Measurements from ENCODE around the gene GRHL1. TPM values are rescaled to one million over a fixed set of nuclear protein-coding genes. Genes with fewer than 3 reads are reported as not detected.

GRHL1 gene
- total and polyA plus RNA-seq, 2 of the 4 experiments (the other 2 are of a cell fraction) = 0.18 to 0.21 TPM

GRCh38 chr2:10039658-10040410 lies 88.3 kb downstream of the GRHL1 start:
- H4K91ac ChIP-seq (ENCODE audit: insufficient read depth, low read depth, low read length) = no peak overlapping the region
- no TSS peak for BruUV-seq (replicated peaks)
- CTCF ChIA-PET = no interaction called here

More at GRCh38 chr2:10039658-10040410, 88.3 kb downstream of the GRHL1 start:
- in situ Hi-C loops (cut with MboI; ENCODE audit: low sequenced_read_pairs) = loop anchor here (10.0 kb wide), 1 partner anchor 475 kb away; no protein-coding TSS in a partner anchor
- WGBS, 2 experiments (ENCODE audit: extremely low coverage in 2 of 2, insufficient read length in 1 of 2) = 88% methylated on average over 11 of the region's 16 CpGs; no CpG with 5 or more reads in 1 of the 2 experiments
- Histone ChIP-seq H3K9ac (ENCODE audit: low read depth, low read length) (no peak overlapping the region), H3K4me3 (ENCODE audit: insufficient read depth, low read depth, low read length) (no peak overlapping the region), H2AFZ (replicated peaks; ENCODE audit: low read length, poor library complexity) (no peak overlapping the region), H4K20me1 (ENCODE audit: insufficient read depth, low read length) (no peaks in the 10 kb centered on the region), H3K56ac (ENCODE audit: extremely low read depth, insufficient read depth, low read length) (no peak overlapping the region), H2AK5ac (ENCODE audit: low read depth, low read length) (no peak overlapping the region), H3K27me3 (ENCODE audit: control insufficient read depth, insufficient read depth, low read length) (no peaks in the 10 kb centered on the region), H3K4me1 (ENCODE audit: control insufficient read depth, insufficient read depth, low read length) (peaks cover 9% of the 10 kb centered on the region; the same call in 1 of the 2 replicates), H4K8ac (ENCODE audit: low read depth in 2 of 2, low read length in 2 of 2) (no peak overlapping the region), H3K18ac (ENCODE audit: low read depth, low read length) (no peak overlapping the region), H3K4me2 (ENCODE audit: low read depth, low read length) (no peak overlapping the region), H4K5ac (ENCODE audit: low read depth, low read length) (no peak overlapping the region), H3K27ac (ENCODE audit: insufficient read depth, low read length) (no peak overlapping the region), H3K14ac (replicated peaks; ENCODE audit: low read depth, low read length) (no peak overlapping the region), H3K79me1 (ENCODE audit: low read depth in 1 of 2, low read length in 2 of 2) (peaks cover 0 to 6% of the 10 kb centered on the region in 2 experiments; a peak in 1 of 4 replicates), H2BK20ac (ENCODE audit: low read depth, low read length) (no peak overlapping the region), H3K9me3 (ENCODE audit: control insufficient read depth, insufficient read depth, low read length) (no peaks in the 10 kb centered on the region), H3K9me1 (ENCODE audit: insufficient read depth, low read length) (peaks cover 7% of the 10 kb centered on the region; the same call in 1 of the 2 replicates), H2BK120ac (ENCODE audit: low read depth, low read length) (no peak overlapping the region), H3K36me3 (ENCODE audit: control insufficient read depth, insufficient read depth, low read length) (no peaks in the 10 kb centered on the region), H2AK9ac (replicated peaks; ENCODE audit: low read depth, low read length, poor library complexity) (no peak overlapping the region), H3K23ac (ENCODE audit: low read depth, low read length) (no peak overlapping the region), H2BK15ac (ENCODE audit: low read depth, low read length) (no peak overlapping the region), H2BK5ac (ENCODE audit: low read depth, low read length, poor library complexity, severe bottlenecking) (no peak overlapping the region), H3K4ac (ENCODE audit: low read depth, low read length) (no peak overlapping the region)
- no peak for DNase-seq
- dilution Hi-C loops (cut with HindIII; ENCODE audit: low sequenced_read_pairs, unreplicated experiment) = no loop called here
- no peak for TF ChIP-seq CEBPB (IDR thresholded peaks at IDR 0.05; ENCODE audit: low read depth, low read length)
- no peak for TF ChIP-seq RAD21 (IDR thresholded peaks at IDR 0.05; ENCODE audit: low read length)
- no peak for TF ChIP-seq CHD1 (IDR thresholded peaks at IDR 0.05; ENCODE audit: low read depth, low read length)
- no peak for TF ChIP-seq SMC3 (IDR thresholded peaks at IDR 0.05; ENCODE audit: low read depth, low read length)
- TF ChIP-seq NFE2L2 (IDR thresholded peaks at IDR 0.05; ENCODE audit: low read depth, low read length) = no peak
- TF ChIP-seq ELK1 (IDR thresholded peaks at IDR 0.05; ENCODE audit: borderline replicate concordance, low read depth, low read length) = no peak
- TF ChIP-seq, protein P1, sequence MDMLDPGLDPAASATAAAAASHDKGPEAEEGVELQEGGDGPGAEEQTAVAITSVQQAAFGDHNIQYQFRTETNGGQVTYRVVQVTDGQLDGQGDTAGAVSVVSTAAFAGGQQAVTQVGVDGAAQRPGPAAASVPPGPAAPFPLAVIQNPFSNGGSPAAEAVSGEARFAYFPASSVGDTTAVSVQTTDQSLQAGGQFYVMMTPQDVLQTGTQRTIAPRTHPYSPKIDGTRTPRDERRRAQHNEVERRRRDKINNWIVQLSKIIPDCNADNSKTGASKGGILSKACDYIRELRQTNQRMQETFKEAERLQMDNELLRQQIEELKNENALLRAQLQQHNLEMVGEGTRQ (IDR thresholded peaks at IDR 0.05; ENCODE audit: low read depth, low read length) = no peak
- ATAC-seq (ENCODE audit: low read depth) = no peak
- POLR2A ChIA-PET (ENCODE audit: unreplicated experiment) = no interaction called here
- intact Hi-C loops (cut with micrococcal nuclease) = loop anchor here (5.0 to 10.0 kb wide), 2 partner anchors 95 to 153 kb away; no protein-coding TSS in a partner anchor

Measured in IMR-90 (cell line).